ENCODE measurements around the gene CEP95. TPM values are rescaled to one million over a fixed set of nuclear protein-coding genes. Genes with fewer than 3 reads are reported as not detected.

Gene CEP95
- total and polyA plus RNA-seq, 10 of the 15 experiments (the other 5 are each of a cell fraction or from before 2014, with no cell fraction given), result 17.7 to 54.9 (median 29.6) TPM

DNA sequence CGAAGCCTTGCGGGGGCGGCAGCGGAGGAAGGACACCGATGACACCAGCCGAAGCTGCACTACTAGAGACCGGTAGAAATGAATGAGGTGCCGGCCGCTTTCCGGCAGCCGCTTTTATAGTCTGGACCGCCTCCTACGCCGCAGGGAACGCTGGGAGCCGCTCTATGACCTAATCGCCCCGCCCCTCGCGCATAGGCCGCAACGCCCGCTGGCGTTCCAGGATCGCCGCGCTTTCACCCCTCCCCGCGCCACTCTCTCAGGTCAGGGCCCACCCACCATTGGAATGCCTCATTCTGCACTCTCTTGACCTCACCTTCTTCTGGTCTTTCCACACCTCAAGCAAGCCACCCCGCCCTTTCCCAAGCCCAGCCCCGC lies 589 bp upstream of the CEP95 start, which contains the start of gene DDX5 (continued):
- no peak for TF ChIP-seq CEBPZ (IDR thresholded peaks at IDR 0.05; ENCODE audit: low read depth, low read length)
- peak; percentile 72 for TF ChIP-seq KLF5 (IDR thresholded peaks at IDR 0.05; ENCODE audit: partially characterized antibody)
- peak; percentile 83 for TF ChIP-seq NR2C1 (IDR thresholded peaks at IDR 0.05)
- TF ChIP-seq, protein P1, sequence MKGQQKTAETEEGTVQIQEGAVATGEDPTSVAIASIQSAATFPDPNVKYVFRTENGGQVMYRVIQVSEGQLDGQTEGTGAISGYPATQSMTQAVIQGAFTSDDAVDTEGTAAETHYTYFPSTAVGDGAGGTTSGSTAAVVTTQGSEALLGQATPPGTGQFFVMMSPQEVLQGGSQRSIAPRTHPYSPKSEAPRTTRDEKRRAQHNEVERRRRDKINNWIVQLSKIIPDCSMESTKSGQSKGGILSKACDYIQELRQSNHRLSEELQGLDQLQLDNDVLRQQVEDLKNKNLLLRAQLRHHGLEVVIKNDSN (IDR thresholded peaks at IDR 0.05; ENCODE audit: borderline replicate concordance, extremely low read length, insufficient read depth, low read depth, low read length), result no peak
- TF ChIP-seq, protein P2, sequence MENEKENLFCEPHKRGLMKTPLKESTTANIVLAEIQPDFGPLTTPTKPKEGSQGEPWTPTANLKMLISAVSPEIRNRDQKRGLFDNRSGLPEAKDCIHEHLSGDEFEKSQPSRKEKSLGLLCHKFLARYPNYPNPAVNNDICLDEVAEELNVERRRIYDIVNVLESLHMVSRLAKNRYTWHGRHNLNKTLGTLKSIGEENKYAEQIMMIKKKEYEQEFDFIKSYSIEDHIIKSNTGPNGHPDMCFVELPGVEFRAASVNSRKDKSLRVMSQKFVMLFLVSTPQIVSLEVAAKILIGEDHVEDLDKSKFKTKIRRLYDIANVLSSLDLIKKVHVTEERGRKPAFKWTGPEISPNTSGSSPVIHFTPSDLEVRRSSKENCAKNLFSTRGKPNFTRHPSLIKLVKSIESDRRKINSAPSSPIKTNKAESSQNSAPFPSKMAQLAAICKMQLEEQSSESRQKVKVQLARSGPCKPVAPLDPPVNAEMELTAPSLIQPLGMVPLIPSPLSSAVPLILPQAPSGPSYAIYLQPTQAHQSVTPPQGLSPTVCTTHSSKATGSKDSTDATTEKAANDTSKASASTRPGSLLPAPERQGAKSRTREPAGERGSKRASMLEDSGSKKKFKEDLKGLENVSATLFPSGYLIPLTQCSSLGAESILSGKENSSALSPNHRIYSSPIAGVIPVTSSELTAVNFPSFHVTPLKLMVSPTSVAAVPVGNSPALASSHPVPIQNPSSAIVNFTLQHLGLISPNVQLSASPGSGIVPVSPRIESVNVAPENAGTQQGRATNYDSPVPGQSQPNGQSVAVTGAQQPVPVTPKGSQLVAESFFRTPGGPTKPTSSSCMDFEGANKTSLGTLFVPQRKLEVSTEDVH (IDR thresholded peaks at IDR 0.05; ENCODE audit: low read depth, partially characterized antibody), result no peak
- no peak; the same call in 1 of the 2 replicates for TF ChIP-seq JUNB (IDR thresholded peaks at IDR 0.05)
- no peak for TF ChIP-seq ZNF274 (IDR thresholded peaks at IDR 0.05; ENCODE audit: insufficient read depth, insufficient read length)
- no peak for TF ChIP-seq ZSCAN29 (IDR thresholded peaks at IDR 0.05)
- TF ChIP-seq WRNIP1 (IDR thresholded peaks at IDR 0.05; ENCODE audit: borderline replicate concordance, low read depth, low read length), result no peak
- TF ChIP-seq, protein P3, sequence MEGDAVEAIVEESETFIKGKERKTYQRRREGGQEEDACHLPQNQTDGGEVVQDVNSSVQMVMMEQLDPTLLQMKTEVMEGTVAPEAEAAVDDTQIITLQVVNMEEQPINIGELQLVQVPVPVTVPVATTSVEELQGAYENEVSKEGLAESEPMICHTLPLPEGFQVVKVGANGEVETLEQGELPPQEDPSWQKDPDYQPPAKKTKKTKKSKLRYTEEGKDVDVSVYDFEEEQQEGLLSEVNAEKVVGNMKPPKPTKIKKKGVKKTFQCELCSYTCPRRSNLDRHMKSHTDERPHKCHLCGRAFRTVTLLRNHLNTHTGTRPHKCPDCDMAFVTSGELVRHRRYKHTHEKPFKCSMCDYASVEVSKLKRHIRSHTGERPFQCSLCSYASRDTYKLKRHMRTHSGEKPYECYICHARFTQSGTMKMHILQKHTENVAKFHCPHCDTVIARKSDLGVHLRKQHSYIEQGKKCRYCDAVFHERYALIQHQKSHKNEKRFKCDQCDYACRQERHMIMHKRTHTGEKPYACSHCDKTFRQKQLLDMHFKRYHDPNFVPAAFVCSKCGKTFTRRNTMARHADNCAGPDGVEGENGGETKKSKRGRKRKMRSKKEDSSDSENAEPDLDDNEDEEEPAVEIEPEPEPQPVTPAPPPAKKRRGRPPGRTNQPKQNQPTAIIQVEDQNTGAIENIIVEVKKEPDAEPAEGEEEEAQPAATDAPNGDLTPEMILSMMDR (IDR thresholded peaks at IDR 0.05 in 2 of 3, conservative IDR thresholded peaks at IDR 0.05 in 1 of 3; ENCODE audit: control insufficient read depth in 2 of 3, extremely low read depth in 1 of 3, insufficient read depth in 1 of 3, low read depth in 3 of 3, low read length in 3 of 3), result no peak
- peak; percentile 72 for TF ChIP-seq SP1 (IDR thresholded peaks at IDR 0.05; ENCODE audit: low read depth, low read length)
- TF ChIP-seq KDM1A (IDR thresholded peaks at IDR 0.05; ENCODE audit: borderline replicate concordance), result no peak
- TF ChIP-seq HDGF (IDR thresholded peaks at IDR 0.05), result peak; percentile 97
- TF ChIP-seq MXI1 (IDR thresholded peaks at IDR 0.05; ENCODE audit: low read depth, low read length), result no peak
- no peak for TF ChIP-seq FOS (IDR thresholded peaks at IDR 0.05; ENCODE audit: borderline replicate concordance, extremely low read depth, insufficient read length)
- peak; percentile 83 for TF ChIP-seq CREB1 (IDR thresholded peaks at IDR 0.05; ENCODE audit: low read depth)
- TF ChIP-seq ZZZ3 (IDR thresholded peaks at IDR 0.05; ENCODE audit: control insufficient read depth, insufficient read length, low read depth), result no peak
- TF ChIP-seq CHD1 (IDR thresholded peaks at IDR 0.05; ENCODE audit: low read depth, low read length), result no peak; the same call in 1 of the 2 replicates
- TF ChIP-seq, protein P4, sequence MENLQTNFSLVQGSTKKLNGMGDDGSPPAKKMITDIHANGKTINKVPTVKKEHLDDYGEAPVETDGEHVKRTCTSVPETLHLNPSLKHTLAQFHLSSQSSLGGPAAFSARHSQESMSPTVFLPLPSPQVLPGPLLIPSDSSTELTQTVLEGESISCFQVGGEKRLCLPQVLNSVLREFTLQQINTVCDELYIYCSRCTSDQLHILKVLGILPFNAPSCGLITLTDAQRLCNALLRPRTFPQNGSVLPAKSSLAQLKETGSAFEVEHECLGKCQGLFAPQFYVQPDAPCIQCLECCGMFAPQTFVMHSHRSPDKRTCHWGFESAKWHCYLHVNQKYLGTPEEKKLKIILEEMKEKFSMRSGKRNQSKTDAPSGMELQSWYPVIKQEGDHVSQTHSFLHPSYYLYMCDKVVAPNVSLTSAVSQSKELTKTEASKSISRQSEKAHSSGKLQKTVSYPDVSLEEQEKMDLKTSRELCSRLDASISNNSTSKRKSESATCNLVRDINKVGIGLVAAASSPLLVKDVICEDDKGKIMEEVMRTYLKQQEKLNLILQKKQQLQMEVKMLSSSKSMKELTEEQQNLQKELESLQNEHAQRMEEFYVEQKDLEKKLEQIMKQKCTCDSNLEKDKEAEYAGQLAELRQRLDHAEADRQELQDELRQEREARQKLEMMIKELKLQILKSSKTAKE (IDR thresholded peaks at IDR 0.05; ENCODE audit: low read depth, poor library complexity, severe bottlenecking), result no peak

Data from GM12878 (cell line).